ENCODE data around the gene IGFBPL1. TPM values are rescaled to one million over a fixed set of nuclear protein-coding genes. Genes with fewer than 3 reads are reported as not detected.

The IGFBPL1 gene
- total RNA-seq, 1 experiment from 2014 or later = 1.6 TPM

DNA sequence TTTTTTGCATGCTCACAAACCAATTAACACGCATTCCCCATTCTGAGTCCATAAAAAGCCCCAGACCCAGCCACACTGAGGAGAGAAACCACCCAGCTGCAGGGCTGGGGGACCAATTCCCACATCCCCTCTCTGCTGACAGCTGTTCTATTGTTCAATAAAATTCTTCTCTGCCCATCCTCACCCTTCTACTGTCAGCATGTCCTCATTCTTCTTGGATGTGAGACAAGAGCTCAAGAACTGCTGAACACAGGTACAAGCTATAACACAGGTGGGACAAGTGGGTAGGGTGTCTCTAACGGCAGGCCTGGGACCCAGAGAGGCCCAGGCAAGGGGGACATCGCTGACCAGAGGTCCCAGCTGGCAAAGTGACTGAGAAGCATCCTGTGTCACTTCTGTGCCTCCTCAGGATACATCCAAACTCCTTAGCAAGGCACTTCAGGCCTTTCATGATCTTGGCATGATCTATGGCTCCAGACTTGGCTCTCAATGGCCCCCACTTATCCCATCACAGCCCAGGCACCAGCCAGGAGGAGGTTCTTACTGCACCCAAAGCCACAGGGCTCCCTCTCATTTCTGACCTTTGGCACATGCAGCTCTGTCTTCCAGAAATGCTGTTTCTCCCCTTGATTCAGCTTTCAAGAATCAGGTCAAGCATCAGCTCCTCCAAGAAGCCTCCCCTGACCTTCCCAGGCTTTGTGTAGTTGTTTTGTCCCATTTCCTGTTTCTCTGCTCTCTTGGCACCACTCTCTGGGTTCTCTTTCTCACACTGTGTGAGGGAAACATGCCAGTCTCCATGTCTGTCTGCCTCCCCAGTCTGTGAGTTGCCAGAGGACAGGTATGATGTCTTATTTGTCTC is 39.0 kb downstream of the IGFBPL1 start:
- no peak for DNase-seq
- H3K27ac Mint-ChIP-seq (ENCODE audit: unreplicated experiment) = no peak overlapping the region
- intact Hi-C loops (cut with micrococcal nuclease; ENCODE audit: unreplicated experiment) = no loop called here
- POLR2A ChIA-PET = no interaction called here
- H3K27me3 Mint-ChIP-seq (ENCODE audit: insufficient read depth, unreplicated experiment) = no peaks in the 10 kb centered on the region
- no peak overlapping the region for H3K4me3 Mint-ChIP-seq (ENCODE audit: unreplicated experiment)
- H3K9me3 Mint-ChIP-seq (ENCODE audit: unreplicated experiment) = peaks cover 12% of the 10 kb centered on the region
- H3K36me3 Mint-ChIP-seq (ENCODE audit: insufficient read depth, unreplicated experiment) = no peaks in the 10 kb centered on the region
- no peak for TF ChIP-seq CTCF (IDR thresholded peaks at IDR 0.05; ENCODE audit: insufficient read depth in 1 of 2, low read depth in 1 of 2, low read length in 1 of 2, severe bottlenecking in 1 of 2, unreplicated experiment in 1 of 2)
- CTCF ChIA-PET = no interaction called here
- H3K9me3 ChIP-seq = peaks cover 14% of the 10 kb centered on the region
- H3K4me1 ChIP-seq = peaks cover 23% of the 10 kb centered on the region
- H3K4me1 Mint-ChIP-seq (ENCODE audit: low read depth, unreplicated experiment) = peaks cover 13% of the 10 kb centered on the region
- no peak overlapping the region for H3K4me3 ChIP-seq (ENCODE audit: low read depth, low read length)
- no peaks in the 10 kb centered on the region for H3K36me3 ChIP-seq (ENCODE audit: control insufficient read depth, insufficient read depth, low read length)
- no peaks in the 10 kb centered on the region for H3K27me3 ChIP-seq (replicated peaks; ENCODE audit: control insufficient read depth, insufficient read depth, low read length)
- BruUV-seq (replicated peaks) = no TSS peak

GRCh38 chr9:38382141-38382540 is 42.1 kb downstream of the IGFBPL1 start:
- ChIA-PET POLR2A (no interaction called here), CTCF (no interaction called here)
- no peak overlapping the region for H3K4me3 Mint-ChIP-seq (ENCODE audit: unreplicated experiment)
- no peaks in the 10 kb centered on the region for H3K36me3 Mint-ChIP-seq (ENCODE audit: insufficient read depth, unreplicated experiment)
- DNase-seq = no peak
- Histone ChIP-seq H3K27me3 (replicated peaks; ENCODE audit: control insufficient read depth, insufficient read depth, low read length) (no peaks in the 10 kb centered on the region), H3K9me3 (peaks cover 14% of the 10 kb centered on the region), H3K36me3 (ENCODE audit: control insufficient read depth, insufficient read depth, low read length) (no peaks in the 10 kb centered on the region), H3K4me1 (peaks cover 31% of the 10 kb centered on the region), H3K4me3 (ENCODE audit: low read depth, low read length) (no peak overlapping the region)
- H3K27me3 Mint-ChIP-seq (ENCODE audit: insufficient read depth, unreplicated experiment) = no peaks in the 10 kb centered on the region
- H3K4me1 Mint-ChIP-seq (ENCODE audit: low read depth, unreplicated experiment) = peaks cover 13% of the 10 kb centered on the region
- no TSS peak for BruUV-seq (replicated peaks)
- peak overlapping the region; percentile 94 for H3K27ac Mint-ChIP-seq (ENCODE audit: unreplicated experiment)
- TF ChIP-seq CTCF (IDR thresholded peaks at IDR 0.05; ENCODE audit: insufficient read depth in 1 of 2, low read depth in 1 of 2, low read length in 1 of 2, severe bottlenecking in 1 of 2, unreplicated experiment in 1 of 2) = no peak
- H3K9me3 Mint-ChIP-seq (ENCODE audit: unreplicated experiment) = peaks cover 12% of the 10 kb centered on the region
- intact Hi-C loops (cut with micrococcal nuclease; ENCODE audit: unreplicated experiment) = no loop called here

GRCh38 chr9:38380872-38381534 is 43.3 kb downstream of the IGFBPL1 start:
- CTCF ChIA-PET = no interaction called here
- H3K4me1 ChIP-seq = peaks cover 31% of the 10 kb centered on the region
- peak; percentile 81 to 90 for DNase-seq
- no peaks in the 10 kb centered on the region for H3K36me3 Mint-ChIP-seq (ENCODE audit: insufficient read depth, unreplicated experiment)
- peaks cover 12% of the 10 kb centered on the region for H3K9me3 Mint-ChIP-seq (ENCODE audit: unreplicated experiment)
- H3K27me3 ChIP-seq (replicated peaks; ENCODE audit: control insufficient read depth, insufficient read depth, low read length) = no peaks in the 10 kb centered on the region
- intact Hi-C loops (cut with micrococcal nuclease; ENCODE audit: unreplicated experiment) = loop anchor here (1.0 kb wide), 2 partner anchors 10 to 11 kb away; partner anchors contain the start of gene ALDH1B1
- TF ChIP-seq CTCF (IDR thresholded peaks at IDR 0.05; ENCODE audit: insufficient read depth in 1 of 2, low read depth in 1 of 2, low read length in 1 of 2, severe bottlenecking in 1 of 2, unreplicated experiment in 1 of 2) = no peak
- H3K9me3 ChIP-seq = peaks cover 14% of the 10 kb centered on the region
- BruUV-seq (replicated peaks) = no TSS peak
- H3K27me3 Mint-ChIP-seq (ENCODE audit: insufficient read depth, unreplicated experiment) = no peaks in the 10 kb centered on the region
- H3K4me3 Mint-ChIP-seq (ENCODE audit: unreplicated experiment) = peak overlapping the region; percentile 52
- no peaks in the 10 kb centered on the region for H3K36me3 ChIP-seq (ENCODE audit: control insufficient read depth, insufficient read depth, low read length)
- H3K27ac Mint-ChIP-seq (ENCODE audit: unreplicated experiment) = peak overlapping the region; percentile 94
- H3K4me1 Mint-ChIP-seq (ENCODE audit: low read depth, unreplicated experiment) = peaks cover 13% of the 10 kb centered on the region
- no peak overlapping the region for H3K4me3 ChIP-seq (ENCODE audit: low read depth, low read length)
- POLR2A ChIA-PET = interaction anchor here (0.9 kb wide), 1 partner anchor 57 kb away, joined by 3 read pairs; no protein-coding TSS in a partner anchor
